Stimulated activated CD4-positive, alpha-beta T cell treated with anti-CD3 and anti-CD28 coated beads, Interleukin-1b, Interleukin-23, amount 100 ng/mL, for 1 hour (primary cell): ENCODE results near the gene GBE1.
"Not testable (repeated sequence)": the region's sequence is repeated elsewhere in the genome, so short reads cannot be mapped to it uniquely, and the experiment has no call there.

Experiments used
- DNase-seq, 2 donors: peaks; one replicate each; pipeline ENCODE4 v3.0.0-alpha.2; 2020; ENCODE audit warnings: low read depth in 2 of 2

Gene GBE1

GRCh38 chr3:81531263-81531662 lies 230.2 kb downstream of the GBE1 start:
- no peak for DNase-seq

DNA sequence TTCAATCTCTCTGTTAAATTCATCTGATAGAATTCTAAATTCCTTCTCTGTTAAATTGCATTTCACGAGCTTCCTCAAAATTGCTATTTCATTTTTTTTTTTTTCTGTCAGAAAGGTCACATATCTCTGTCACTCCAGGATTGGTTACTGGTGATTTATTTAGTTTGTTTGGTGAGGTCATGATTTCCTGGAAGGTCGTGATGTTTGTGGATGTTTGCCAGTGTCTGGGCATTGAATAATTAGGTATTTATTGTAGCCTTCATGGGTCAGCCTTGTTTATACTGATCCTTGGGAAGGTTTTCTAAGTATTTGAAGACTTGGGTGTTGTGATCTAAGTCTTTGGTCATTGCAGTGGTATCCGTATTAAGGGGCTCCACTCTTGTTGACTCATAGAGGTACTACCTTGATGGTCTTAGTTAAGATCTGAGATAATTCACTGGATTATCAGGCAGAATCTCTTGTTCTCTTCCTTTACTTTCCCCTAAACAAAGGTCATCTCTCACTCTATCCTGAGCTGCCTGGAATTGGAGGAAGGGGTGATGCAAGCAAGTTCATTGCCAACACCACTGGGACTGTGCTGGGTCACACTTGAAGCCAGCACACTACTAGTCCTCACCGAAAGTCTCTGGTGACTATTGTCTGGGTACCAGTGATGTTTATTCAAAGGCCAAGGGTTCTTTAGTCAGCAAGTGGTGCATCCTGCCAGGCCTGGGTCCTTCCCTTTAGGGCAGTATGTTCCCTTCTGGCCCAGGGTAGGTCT lies 231.1 kb downstream of the GBE1 start:
- DNase-seq: no peak

GRCh38 chr3:81521855-81522254 lies 239.6 kb downstream of the GBE1 start:
- DNase-seq: no peak

DNA sequence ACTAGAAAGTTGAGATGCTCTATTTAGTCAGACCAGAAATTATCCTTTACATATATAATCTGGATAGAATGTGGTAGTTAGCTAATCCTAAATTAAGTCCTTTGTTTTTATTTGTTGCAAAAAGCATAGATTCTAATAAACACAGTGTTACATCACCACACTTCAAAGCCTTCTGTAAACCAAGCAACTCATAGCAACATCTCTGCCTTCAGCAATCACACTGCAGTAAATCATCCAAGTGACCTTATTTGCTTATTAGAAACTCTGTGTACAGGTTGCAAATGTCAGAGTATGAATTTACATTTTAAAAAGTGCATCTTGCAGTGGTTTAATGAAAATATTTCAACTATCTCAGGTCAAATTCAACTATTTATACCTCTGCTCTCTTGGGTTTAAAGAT lies 242.5 kb downstream of the GBE1 start:
- no peak for DNase-seq

DNA sequence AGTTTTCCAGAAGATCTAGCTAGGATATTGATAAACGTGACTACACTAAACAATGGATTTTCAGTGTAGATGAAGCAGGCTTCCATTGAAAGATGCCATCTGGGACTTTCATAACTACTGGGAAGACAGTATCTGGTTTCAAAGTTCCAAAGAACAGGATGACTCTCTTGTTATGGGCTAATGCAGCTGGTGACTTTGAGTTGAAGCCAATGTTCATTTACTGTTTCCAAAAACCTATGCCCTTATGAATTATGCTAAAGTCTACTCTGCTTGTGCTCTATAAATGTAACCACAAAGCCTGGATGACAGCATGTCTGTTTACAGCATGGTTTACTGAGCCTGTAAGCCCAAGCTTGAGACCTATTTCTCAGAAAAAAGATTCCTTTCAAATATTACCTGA lies 245.4 kb downstream of the GBE1 start:
- DNase-seq: no peak

DNA sequence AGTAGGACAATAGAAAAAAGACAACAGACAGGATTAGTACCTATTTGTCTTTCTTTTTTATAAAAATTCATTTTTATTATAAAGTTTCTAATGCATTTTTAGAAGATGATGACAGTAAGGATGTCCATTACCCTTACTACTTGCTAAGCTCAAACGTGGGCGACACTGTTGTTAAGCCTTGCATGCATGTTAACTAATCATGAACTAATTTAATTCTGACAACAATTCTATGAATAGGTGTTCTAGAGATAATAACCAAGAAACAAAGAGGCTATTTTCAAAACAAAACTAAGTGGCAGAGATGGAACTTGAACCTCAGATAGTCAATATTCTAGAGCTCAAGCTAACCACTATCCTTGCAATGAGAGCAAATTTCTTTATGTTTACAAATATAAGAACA lies 247.9 kb downstream of the GBE1 start:
- no peak for DNase-seq

DNA sequence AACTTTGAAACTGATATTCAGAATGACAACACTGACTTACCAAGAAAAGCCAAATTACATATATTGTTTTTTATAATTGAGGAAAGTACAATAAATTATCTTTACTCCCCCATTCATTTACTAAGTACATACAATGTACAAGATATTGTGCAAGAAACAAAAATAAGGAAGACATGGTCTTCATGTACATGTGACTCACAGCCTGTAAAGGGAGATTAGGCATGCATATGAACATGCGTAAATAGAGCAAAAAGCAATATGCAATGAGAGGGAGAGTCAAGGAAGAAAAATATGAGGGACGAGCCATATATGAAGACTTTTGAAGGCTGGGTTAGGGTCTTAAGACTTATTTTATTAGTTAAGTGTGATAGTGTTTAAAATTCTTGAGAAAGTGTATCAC lies 258.4 kb downstream of the GBE1 start:
- DNase-seq: no peak

DNA sequence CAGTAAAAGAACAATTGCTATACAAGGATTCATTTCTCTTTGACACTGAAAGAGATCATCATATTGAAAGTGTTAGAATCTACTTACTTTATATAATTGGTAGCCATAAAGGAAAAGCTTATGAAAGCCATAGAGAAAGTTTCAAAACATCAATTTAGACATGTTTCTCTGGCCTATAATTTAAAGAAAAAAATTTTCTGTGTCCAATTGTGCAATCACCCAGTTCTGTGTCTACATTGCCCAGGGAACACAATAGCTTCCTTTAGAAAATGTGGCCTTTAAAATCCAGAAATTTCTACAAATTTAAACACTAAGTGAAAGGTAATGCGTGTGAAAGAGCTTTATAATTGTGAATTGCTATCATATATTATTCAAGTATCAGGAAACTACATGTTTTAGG lies 259.2 kb downstream of the GBE1 start:
- DNase-seq: no peak

GRCh38 chr3:81500039-81500438 lies 261.4 kb downstream of the GBE1 start:
- DNase-seq: no peak

DNA sequence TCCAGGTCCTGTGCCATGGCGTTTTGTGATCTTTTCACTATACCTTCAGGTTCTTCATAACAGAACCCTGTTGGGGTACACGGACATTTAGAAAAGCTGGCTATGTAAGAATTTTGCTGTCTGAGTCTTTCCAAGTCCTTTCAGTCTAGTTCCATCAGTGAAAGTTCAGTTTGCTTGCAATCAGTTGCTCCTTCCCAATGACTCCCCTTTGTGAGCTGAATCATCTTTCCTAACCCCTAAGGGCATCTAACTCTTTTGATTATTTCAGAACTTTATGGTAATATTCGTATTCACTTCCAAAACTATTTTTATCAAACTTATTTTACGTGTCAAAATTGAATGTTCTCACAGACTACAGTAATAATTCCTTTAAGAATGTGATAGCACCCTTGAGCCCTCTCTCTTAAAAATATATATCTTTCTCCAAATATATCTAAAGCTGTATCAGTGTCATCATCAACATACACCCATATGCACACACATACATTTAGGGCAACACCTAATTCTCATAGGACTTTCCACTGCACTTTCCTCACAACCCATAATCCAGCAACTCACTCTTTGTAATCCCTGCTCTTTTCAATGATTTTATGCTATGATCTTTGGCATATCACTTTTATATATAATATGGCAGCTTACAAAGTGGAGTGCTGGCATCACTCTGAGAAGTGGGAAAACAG lies 263.7 kb downstream of the GBE1 start:
- no peak for DNase-seq

- DNase-seq: no peak
Observed at GRCh38 chr3:81496407-81497104, 264.9 kb downstream of the GBE1 start.

DNA sequence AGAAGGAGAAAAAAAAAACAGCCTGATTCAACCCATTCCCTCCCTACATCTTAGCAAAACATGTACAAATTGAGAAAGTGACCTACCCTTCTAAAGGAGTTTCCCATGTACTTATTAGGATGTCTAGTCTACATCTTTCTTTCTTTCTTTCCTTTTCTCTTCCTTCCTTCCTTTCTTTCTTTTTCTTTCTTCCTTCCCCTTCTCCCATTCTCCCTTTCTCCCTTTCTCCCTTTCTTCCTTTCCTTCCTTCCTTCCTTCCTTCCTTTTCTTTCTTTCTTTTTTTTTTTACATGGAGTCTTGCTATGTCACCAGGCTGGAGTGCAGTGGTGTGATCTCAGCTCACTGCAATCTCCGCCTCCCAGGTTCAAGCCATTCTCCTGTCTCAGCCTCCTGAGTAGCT lies 269.0 kb downstream of the GBE1 start:
- not testable (repeated sequence) for DNase-seq

DNA sequence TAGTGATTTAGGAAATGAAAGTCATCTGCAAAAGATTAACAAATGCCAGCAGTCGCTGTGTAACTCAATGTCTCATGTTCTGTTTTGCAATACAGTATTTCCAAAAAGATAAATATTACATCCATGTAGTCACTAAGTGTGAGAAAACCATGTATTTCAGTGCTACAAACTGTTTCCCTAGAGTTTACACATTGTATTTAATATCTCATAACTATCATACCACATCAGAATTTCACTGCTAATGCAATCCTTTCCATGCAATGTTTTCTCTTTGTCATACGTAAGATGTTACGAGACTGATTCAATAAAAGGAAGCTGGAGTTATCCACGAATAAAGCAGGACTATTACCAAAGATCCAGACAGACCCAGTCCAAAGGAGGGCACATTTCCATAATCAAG lies 269.4 kb downstream of the GBE1 start:
- DNase-seq: no peak

DNA sequence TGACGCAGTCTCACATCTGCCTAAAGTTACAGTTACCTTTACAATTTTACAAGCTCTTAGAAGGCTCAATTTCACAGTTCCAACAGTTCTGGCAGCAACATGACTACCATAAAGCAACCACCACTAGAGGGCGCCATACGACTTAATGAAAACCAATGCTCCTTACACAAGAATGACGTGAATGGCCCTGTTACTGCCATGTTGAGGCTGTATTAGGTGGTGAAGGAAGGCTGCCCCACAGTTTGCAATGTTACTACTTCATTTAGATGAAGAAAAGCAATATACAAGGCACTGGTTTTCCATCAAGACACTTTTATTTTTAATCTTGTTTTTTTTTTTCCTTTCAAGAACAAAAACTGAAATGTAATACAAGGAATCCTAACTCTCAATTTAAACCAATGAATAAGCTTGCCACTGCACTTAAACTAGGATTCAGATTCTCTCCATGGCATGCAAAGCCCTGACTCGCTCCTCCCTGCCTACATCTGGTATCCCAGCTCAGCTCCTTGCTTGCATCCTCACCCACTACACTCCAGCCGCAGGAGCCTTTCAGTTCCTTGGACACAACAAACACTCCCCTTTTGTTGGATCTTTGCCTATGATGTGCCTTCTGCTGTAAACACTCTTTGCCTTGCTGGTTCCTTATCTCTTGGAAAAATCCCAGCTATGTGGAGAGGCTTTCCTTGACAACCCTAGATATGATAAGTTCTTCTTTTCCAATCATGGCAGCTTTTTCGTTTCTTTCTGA lies 270.7 kb downstream of the GBE1 start:
- DNase-seq: peak; percentile 41 to 54

DNA sequence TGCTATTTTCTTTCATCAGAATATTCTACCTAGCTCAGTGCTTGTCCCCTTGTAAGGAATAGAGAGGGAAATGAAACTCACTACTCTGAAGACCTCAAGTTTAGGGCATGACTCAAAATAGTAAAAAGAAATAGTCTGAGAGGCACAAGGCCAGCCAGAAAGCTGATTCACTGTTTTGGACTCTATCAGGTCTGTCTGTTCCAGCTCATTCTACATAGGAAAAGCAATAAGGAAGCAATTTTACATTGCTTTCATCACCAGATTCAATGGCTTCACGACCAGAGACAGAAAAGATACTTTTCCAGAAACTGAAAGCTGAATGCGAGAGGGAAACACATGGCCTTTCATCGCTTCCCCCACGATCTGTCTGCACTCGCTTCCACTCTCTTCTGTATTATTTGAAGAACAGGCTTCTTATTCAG lies 276.0 kb downstream of the GBE1 start:
- no peak for DNase-seq

DNA sequence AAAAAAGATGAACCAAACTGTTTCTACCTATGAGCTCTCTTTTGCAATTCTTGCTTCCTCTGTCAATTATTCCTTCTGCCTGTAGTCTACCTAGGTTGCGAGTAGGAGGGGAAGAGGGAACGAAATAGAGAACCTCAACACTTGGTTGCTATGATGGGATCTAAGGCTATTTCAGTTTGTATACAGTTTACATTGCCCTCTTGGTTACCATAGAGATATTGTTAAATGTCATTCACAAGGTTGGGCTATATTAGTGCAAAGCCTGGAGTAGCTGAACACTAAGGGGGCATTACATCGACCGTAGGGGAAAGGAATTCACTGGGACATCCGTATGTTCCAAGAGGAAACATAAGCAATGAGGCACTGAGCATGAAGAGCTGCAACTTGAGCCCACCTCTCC lies 276.9 kb downstream of the GBE1 start:
- DNase-seq: no peak

- no peak for DNase-seq
Observed at GRCh38 chr3:81483046-81483445, 278.4 kb downstream of the GBE1 start.

DNA sequence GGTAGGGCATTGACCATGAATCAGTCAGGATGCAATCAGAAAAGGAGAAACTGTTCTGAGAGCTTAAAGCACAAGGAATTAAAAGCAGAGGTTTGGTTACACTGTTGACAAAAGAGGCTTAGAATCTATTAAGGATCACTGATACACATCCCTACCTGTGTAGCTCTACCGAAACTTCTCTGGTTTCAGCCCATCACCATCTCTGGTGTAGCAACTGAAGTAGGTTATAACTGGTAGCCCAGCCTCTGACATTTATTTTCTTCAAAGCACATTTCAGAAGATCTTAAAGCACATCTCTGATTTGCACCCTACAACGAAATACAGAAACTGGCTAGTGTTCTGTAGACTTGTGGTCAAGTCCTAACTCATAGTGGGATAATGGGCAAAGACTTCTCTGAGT lies 283.7 kb downstream of the GBE1 start:
- DNase-seq: no peak

DNA sequence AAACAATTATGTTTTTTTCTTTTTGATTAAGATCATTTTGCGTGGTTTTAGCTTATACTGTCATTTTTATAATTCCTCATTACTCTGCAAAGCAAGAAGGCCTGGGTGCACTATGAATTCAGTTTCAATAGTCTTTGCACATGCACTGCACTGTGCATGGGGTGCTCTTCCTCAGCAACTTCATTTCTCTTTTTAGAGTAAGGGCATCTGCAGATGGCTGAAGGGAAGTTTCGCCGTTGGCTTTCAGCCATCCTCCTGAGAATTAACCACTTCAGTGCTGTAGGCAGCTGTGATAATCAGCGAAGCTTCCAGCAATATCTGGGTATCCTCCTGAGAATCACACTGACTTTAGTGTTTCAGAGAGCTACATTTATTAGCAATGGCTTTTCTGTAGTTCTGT lies 284.8 kb downstream of the GBE1 start:
- DNase-seq: no peak

DNA sequence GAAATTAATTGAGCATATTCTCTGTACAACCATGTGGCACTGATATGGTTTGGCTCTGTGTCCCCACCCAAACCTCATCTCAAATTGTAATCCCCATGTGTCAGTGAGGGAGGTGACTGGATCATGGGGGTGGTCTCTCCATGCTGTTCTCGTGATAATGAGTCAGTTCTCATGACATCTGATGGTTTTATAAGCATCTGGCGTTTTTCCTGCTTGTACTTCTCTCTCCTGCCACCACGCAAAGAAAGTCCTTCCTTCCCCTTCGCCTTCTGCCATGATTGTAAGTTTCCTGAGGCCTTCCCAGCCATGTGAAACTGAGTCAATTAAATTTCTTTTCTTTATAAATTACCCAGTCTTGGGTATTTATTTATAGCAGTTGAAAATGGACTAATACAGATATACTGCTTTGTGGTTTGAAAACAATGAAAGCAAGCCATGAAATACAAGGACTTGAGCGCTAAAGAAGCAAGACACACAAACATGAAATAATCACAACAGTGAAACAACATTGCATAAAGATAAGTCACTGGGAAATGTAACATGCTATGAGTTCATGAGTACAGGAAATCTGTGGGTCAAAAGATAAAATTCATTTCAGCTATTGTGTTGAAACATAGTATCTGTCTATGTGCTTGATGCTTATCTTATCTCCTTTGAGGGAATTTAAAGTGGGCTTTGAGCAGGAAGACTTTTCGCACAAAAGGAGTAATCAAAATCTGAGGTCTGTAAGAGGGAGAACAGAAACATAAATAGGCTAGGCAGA lies 288.7 kb downstream of the GBE1 start:
- no peak for DNase-seq

- no peak for DNase-seq
Observed at GRCh38 chr3:81470524-81471278, 290.7 kb downstream of the GBE1 start.
